ENCODE results near the gene THEM5.
"Not testable (repeated sequence)": the region's sequence is repeated elsewhere in the genome, so short reads cannot be mapped to it uniquely, and the experiment has no call there.

THEM5 gene

DNA sequence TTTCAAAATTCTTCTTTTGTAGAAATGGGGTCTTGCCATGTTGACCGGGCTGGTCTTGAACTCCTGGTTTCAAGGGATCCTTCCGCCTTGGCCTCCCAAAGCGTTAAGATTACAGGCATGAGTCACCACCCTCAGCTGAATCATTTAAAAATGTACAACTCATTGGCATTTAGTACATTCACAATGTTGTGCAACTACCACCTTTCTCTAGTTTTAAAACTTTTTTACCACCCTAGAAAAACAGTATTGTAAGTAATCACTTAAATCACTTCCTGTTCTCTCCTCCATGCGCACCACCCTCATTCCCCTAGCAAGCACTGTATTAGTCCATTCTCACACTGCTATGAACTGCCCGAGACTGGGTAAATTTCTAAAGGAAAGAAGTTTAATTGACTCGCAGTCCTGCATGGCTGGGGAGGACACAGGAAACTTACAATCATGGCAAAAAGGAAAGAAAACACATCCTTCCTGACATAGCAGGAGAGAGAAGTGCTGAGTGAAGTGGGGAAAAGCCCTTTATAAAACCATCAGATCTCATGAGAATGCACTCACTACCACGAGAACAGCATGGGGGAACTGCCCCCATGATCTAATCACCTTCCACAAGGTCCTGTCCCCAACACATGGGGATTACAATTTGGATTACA lies 14.4 kb upstream of the THEM5 start:
- no peak for DNase-seq (ENCODE audit: low read depth in 2 of 2)

DNA sequence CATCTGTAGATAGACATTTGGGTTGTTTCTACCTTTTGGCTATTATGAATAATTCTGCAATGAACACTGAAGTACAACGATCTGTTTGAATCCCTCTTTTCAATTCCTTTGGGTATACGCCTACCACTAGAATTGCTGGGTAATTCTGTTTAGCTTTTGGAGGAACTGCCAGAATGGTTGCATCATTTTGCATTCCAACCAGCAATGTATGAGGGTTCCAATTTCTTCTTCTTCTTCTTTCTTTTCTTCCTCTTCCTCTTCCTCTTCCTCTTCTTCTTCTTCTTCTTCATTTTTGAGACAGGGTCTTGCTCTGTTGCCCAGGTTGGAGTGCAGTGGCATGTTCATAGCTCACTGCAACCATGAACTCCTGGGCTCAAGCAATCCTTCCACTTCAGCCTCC lies 13.8 kb upstream of the THEM5 start:
- DNase-seq (ENCODE audit: low read depth in 2 of 2), result no peak

DNA sequence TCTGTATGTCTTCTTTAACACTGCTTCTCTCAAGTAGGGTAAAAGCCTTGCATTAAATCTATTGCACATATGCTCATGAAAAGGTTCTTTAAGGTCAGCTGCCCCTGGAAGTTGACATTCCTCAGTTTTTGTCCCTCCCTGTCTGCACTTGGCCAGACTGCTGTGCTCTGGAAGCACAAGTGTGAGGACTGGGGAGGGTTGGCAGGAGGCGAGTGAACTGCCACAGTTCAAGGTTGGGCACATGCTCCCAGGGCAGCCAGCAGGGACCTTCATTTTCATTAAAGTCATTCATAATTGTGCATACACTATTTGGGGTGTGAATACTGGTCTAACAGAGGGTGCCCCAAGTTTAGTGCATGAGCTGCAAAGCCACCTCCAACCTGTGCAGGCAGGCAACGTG lies 10.9 kb upstream of the THEM5 start:
- DNase-seq (ENCODE audit: low read depth in 2 of 2), result no peak

DNA sequence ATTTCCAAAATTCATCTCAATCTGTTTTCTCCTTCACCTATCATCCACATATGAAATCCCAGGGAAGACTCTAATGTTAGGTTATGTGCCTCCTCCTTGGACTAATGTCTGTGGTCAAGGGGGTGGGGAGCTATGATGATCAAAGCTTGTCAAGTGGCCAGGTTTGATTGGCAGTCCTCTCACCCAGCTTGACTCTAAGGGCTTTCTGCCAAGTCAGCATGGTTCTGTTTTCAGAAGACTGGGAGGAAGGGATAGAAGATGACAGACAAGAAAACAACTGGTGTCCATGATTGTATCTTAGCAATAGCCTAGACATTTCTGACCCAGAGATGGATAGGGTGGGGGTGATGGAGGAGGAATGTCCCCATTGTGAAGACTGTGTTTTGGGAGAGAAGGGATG lies 9.1 kb upstream of the THEM5 start:
- no peak for DNase-seq (ENCODE audit: low read depth in 2 of 2)

DNA sequence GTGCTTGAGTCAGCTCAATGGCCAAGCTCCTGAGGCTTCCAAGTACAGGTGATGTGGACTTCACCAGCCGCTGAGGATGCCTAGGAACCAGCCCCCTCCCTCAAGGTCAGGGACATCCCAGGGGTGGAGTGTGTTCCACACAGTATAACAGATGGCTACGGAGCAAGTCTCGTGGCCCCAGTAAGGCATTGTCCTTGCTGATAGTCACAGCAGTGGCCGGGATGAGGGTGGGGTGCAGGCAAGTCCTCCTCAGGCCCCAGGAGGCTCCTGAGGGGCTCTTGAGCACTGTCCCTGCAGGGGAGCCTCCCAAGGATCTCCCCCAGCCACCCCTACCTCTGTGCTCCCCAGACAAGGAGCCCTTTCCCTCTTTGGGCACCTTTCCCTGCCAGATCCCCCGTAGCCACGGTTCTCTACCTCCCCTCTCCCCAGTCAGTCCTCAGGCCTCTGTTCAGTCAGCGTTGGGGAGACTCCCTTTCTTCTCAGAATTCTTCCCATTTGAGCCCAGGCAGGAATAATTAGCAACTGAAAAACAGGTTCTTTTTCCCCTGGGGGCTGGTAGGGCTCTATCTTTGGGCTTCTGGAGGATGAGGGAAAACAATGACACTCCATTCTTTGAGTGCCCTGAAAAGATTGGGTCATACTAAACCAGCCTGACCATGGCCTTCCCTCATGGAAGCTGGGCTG lies 7.1 kb upstream of the THEM5 start:
- DNase-seq (ENCODE audit: low read depth in 2 of 2), result no peak

DNA sequence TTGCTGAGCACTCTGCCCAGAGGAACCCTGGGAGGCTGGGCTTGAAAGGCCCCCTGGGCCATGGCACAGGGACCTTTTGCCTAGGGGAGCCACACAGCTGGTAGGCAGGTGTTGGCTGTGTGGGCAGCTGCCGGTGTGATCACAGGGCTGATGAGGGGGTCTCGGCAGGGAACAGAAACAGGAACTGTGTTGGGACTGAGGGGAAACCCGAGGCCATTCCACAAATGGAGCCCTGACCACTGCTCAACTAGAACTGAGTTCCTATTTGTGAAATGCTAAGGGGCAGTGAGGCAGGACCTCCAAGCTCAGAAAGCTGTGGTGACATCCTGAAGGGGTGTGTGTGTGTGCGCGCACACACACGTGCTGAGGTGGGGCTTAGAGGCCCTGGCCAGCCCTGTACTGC lies 6.4 kb upstream of the THEM5 start:
- no peak for DNase-seq (ENCODE audit: low read depth in 2 of 2)

DNA sequence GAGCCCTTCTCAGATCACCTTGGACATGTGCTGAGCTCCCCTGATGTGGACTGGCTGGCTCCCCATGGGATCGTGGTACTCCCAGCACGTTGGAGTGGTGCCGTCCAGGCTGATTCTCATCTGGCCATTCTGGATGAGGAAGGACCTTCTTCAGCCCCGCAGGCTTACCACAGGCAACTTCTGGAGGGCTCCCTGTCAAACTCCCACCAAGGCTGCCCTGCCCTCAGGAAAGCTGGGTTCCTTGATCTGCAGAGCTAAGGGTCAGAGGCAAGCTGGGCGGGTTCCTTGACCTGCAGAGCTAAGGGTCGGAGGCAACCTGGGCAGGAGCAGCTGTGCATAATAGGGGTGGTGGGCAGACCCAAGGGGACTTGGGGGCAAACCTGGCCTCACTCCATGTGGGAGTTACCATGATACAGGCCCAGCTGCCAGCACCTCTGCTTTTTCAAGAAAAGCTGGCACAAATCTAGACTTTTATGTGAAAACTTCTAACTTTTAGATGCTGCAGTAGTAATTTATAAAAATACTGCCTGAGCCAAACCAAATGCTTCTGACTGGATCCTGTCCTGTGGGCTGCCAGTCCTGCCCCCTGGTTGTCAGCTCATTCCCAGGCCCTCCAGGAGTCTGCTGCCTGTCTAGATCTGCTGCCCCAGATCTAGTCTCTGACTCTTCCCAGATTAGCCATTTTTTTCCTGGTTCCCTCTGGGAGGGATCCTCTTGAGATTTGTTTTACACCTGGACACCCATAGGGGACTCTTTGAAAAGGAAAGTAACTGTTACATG lies 5.6 kb upstream of the THEM5 start:
- no peak for DNase-seq (ENCODE audit: low read depth in 2 of 2)

DNA sequence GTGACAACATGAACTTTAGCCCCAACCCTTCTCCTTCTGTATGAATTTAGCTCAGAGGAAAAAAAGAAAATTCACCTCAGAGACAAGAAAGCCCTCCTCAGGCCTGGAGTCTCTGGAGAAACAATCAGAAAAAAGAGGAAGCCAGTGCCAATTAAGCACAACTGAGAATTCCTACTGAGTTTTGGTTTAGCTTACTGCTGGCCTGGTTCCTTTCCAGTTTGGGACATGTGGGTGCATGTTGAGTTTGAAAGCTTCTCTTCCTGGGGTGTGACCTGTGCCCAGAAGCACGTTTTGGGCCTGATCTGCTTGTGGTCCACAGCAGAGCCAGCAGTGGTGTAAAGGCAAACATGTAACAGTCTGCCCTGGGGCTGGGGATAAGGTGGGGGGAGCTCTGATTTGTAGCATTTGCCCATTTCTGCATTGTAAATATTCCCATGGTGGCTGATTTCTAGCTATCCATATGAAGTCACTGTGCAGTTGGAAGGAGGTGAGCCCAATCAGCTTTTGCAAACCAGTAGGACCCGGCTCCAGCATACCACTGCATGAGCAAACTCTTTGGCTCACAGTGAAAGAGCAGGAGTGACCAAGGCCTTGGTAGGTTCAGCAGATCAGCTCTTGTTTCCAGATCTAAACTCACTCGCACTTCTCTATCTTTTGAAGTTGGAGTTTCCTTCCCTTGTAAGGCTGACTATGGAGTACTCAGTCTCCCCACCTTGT lies 4.7 kb upstream of the THEM5 start:
- DNase-seq (ENCODE audit: low read depth in 2 of 2), result no peak

DNA sequence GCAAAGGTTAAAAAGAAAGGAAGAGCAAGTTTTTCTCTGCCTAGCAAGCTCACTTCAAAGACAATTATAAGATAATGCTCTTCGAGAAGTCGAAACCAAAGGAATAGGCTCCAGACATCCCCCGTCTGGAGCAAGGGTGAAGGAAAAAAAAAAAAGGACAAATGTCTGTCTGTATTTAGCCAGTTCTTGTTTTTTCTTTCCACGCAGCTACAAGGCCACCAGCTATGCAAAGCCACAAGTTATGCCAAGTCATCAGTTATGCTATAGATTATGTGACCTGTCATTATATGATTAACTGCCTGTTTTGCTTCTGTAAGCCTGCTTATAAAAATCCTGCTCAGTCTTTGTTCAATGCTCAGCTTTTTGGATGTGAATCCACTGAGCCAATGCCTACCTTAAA lies 2.4 kb upstream of the THEM5 start:
- no peak for DNase-seq (ENCODE audit: low read depth in 2 of 2)

DNA sequence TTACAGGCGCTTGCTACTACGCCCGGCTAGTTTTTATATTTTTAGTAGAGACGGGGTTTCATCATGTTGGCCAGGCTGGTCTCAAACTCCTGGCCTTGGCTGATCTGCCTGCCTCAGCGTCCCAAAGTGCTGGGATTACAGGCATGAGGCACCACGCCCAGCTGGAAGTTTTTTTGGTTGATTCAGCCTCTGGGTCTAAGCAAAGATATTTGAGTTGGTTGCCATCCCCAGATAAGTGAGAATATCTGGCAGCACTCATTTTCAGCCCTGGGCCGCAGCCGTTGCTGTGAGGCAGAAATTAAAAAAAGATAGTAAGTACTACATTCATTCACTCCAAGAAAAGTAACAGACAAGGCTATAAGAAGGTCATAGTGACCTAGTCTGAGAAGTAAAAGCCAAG lies 2.0 kb upstream of the THEM5 start:
- not testable (repeated sequence) for DNase-seq (ENCODE audit: low read depth in 2 of 2)

DNA sequence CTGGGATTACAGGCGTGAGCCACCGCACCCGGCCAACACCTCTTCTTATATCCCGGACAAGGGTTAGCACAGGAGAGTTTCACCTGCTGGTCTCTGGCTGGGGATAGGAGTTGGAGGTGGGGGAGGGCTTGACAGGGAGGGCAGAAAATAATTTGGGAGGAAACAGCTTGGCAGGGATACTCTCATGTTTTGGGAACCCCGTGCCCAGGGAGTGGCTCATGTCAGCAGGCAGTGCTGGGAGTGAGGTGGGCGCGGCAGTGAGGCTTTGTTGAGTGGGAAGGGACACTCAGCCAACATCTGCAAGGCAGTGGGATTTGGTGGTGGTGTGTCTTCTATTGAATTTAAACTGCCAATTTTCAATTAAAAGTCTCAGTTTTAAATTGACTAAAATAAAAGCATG lies 1.1 kb upstream of the THEM5 start:
- no peak for DNase-seq (ENCODE audit: low read depth in 2 of 2)

DNA sequence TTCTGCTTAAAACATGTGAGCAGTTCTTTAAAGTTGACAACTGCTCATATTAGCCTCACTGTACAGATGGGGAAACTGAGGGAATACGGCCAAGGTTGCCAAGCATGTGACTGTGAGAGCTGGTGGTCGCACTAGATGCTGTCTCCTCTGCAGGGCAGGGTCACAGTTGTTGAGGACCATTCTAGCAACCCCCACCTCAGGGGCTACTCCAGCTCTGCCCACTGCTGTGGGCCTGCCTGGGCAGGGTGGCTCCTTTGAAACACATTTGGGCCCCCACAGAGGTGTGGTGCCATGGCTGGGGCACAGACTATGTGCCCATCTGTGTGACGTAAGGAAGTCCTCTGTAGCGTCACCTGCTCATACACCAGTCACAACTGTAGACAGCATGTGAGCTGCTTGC lies 779 bp downstream of the THEM5 start:
- DNase-seq (ENCODE audit: low read depth in 2 of 2), result no peak

DNA sequence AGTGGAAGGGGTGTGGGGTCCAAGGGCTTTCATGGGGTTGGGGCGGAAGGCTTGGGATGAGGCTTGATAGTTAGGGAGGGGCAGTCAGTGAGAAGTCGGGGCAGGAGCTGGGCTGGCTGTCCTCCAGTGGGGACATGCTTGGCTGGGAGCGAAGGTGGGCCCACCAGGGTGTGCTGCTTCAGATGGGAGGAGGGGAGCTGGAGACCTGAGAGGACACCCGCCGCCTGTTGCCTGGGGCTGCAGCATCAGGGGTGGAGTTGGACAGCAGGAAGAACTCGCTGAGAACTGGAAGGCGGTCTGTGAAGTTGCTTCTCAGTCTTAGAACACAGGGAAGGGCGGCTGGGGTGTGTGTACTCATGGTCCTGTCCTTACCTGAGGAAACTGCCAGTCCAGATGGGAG lies 1.6 kb downstream of the THEM5 start:
- DNase-seq (ENCODE audit: low read depth in 2 of 2), result no peak

DNA sequence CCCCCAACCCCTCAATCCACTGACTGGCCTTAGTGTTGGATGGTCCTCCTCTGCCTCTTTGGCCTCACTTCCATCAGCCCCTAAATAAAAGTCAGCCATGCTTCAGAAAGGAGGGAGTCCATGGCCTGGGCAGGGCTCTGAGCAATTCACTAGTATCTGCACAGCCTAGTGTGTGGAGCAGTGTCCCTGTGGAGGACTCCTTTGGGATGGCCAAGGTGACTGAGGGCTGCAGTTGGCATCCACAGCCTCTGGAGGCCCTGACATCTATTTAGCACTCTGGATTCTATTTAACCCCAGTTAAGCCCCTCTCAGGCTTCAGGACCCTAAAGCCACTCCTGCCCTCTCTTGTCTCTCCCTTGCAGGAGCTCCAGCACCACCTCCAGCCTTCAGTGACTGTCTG lies 3.6 kb downstream of the THEM5 start:
- DNase-seq (ENCODE audit: low read depth in 2 of 2), result no peak

DNA sequence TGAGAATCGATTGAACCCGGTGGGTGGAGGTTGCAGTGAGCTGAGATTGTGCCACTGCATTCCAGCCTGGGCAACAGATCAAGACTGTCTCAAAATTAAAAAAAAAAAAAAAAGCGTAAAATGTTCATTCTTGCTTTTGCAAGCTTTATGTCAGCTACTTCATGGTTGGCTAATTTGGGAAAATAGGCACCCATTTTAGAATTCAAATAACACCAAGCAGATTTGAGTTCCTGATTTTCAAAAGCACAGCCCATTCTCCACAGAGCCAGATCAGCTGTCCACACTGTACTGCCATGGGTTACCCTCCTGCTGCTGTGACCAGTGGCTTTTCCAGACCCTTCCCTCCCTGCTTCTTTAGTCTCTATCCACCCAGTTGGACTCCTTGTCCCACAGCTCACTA lies 4.4 kb downstream of the THEM5 start:
- DNase-seq (ENCODE audit: low read depth in 2 of 2), result no peak

DNA sequence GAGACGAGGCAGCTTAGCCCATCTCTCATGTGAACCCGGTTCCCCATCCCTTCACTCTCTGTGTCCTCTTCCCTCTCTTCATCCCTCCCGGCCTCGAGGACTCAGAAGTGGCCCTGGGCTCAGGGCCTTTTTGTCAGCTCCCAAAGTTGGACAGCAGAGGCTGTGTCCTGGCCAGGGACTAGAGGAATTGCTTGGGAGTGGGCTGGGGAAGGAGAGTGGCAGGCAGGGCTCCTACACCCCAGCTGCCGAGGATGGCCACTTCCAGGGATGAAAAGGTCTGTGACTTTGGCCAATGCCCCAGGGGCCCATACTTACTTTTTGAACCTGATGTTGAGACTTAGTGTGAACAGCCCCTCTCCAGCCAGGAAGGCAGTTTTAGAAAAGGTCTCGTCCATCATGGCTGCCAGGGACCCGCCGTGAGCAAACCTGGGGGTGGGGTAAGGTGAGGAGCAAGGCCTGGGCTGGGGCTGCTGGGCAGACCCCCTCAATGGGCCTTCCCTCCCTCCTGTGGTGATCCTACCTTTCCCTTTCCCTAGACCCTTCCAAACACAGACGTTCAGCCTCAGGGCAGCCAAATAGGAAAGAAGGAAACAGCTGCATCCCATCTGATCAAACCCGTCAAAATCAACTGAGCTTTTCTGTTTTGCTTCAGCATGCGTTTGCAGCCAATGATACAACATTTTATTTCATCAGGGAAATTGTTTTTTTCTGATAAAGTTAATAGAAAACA lies 5.5 kb downstream of the THEM5 start:
- no peak for DNase-seq (ENCODE audit: low read depth in 2 of 2)

DNA sequence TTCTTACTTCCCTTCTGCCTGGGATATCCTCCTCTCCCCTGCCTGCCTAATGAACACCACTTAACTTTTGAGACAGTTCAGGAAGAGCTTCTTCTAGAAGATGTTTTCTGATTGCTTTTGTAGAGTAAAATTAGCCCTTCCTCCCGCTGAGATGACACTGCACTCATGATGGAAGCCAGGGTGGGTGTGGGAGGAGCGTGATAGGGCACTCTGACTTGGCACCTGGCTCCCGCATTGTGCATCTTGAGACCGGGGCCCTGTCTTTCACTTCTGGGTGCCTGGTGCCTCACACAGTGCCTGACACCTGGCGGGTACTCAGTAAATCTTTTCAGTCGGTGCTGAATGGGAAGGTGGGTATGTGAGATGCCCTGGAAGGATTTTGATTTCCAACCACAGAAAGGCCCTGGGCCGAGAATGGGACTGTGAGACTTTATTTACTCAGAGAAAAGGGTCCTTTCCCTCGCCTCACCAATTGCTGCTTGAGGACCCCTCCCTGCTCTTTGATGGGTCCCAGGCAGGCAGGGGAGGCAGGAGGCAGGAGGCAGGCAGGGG lies 6.8 kb downstream of the THEM5 start:
- no peak for DNase-seq (ENCODE audit: low read depth in 2 of 2)

DNA sequence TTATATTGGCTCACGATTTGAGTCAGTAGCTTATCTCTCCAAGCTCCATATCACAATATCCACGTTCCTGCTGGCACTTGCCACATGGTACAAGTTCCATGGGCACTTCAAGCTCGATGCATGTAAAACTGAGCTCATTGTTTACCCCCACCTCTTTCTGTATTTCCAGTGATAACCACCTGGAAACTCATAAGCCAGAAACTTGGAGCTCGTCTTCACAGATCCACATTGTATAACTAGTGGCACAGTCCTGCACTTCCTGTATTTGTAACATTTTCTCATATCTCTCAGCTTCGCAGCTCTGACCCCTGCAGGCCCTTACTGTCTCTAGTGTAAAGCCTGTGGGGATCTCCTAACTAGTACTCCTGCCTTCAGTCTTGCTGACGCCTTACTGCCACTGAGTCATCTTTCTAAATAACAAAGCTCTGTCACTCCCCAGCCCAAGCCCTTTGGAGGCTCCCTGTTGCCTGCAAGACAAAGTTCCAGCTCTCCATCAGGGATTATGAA lies 7.4 kb downstream of the THEM5 start:
- DNase-seq (ENCODE audit: low read depth in 2 of 2), result no peak

DNA sequence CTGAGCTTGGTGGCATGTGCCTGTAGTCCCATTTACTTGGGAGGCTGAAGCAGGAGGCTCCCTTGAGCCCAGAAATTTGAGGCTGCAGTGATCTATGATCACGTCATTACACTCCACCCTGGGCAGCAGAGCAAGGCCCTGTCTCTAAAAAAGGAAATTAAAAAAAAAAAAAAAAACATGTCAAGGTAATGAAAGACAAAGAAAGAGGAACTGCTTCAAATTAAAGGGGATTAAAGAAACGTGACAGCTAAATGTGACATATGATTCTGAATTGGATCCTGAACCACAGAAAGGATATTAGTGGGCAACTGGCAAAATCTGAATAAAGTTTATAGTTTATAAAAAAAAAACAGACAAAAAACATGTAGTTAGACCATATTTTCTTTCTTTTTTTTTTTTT lies 10.1 kb downstream of the THEM5 start:
- DNase-seq (ENCODE audit: low read depth in 2 of 2), result no peak

DNA sequence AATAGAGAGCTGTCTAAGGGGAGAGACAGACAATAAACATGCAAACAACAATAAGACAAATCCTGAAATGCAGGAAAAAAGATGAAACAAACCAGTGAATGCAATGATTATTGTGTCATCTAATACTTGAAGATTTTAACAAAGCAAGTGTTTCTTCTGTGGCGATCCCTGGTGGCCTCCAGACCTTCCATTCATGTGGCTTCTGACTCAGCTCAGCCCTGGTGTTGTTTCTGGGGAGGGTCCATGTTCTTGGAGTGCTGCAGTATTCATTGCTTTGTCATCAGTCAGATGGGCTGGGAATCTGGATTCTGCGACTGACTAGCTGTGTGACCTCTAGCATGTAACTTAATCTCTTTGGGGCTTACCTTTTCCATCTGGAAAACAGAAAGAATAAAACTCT lies 12.4 kb downstream of the THEM5 start:
- DNase-seq (ENCODE audit: low read depth in 2 of 2), result no peak

DNA sequence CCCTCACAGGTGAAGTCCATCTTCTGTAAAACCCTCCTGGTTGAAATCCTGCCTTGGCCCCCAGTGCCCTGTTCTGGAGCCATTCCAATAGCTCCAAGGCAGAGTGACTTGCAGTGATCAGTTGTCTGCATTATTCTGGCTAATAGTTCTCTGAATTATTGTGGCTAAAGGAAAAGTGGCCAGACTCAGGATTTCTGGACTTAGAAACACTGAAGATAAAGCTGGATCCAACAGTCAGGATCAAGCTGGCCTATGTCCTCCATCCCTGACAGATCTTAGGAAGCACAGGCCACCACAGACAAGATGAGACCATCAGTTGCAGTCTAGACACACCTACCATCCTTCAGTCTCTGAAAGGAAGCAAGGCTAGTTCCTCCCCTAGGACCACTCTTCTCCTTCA lies 13.1 kb downstream of the THEM5 start:
- DNase-seq (ENCODE audit: low read depth in 2 of 2), result no peak

Data from stimulated activated CD8-positive, alpha-beta memory T cell treated with anti-CD3 and anti-CD28 coated beads, Interleukin-2, amount 100 ng/mL, for 48 hours (primary cell).